Breast epithelium (tissue), 4 donors: ENCODE data around the gene TFPI2. TPM values are rescaled to one million over a fixed set of nuclear protein-coding genes. Genes with fewer than 3 reads are reported as not detected.

ENCODE experiments used
- DNase-seq, 2 donors: peaks; one replicate each; pipeline ENCODE4 v3.0.0-alpha.2; 2019; ENCODE audit warnings: low spot score in 2 of 2
- H3K27ac ChIP-seq, 2 donors: fragments of 200-600 bp; sonication (generic) in 1 of 2; one replicate each; pipeline ENCODE4 v1.5.1; 2016 to 2019; ENCODE audit warnings: mild to moderate bottlenecking in 1 of 2
- H3K27me3 ChIP-seq, 2 donors: fragments of 200-600 bp; sonication (generic) in 1 of 2; one replicate each; pipeline versions ENCODE4 v1.5.1 to v1.6.0; 2017 to 2019; ENCODE audit warnings: control low read depth in 1 of 2, mild to moderate bottlenecking in 1 of 2
- H3K36me3 ChIP-seq: fragments of 200-600 bp; one replicate; pipeline ENCODE4 v1.5.1; 2019
- H3K4me1 ChIP-seq, 2 donors: fragments of 200-600 bp; sonication (generic); one replicate each; pipeline ENCODE4 v1.5.1; 2016 to 2019; ENCODE audit warnings: control low read depth in 1 of 2
- H3K4me3 ChIP-seq, 3 donors: fragments of 200-600 bp; sonication (generic); 1 replicate in 2 of 3; 2 replicates in 1 of 3; pipeline ENCODE4 v1.5.1; 2016 to 2019; ENCODE audit warnings: mild to moderate bottlenecking in 3 of 3, moderate library complexity in 2 of 3
- H3K9me3 ChIP-seq, 2 donors: fragments of 200-600 bp; sonication (generic) in 1 of 2; one replicate each; pipeline ENCODE4 v1.5.1; 2016 to 2019; ENCODE audit warnings: control low read depth in 1 of 2
- CTCF ChIP-seq, 3 donors: fragments of 450-650 bp; IDR thresholded peaks; one replicate each; pipeline ENCODE4 v1.5.1; 2016 to 2017; ENCODE audit warnings: antibody characterized with exemption in 3 of 3, mild to moderate bottlenecking in 3 of 3, moderate library complexity in 3 of 3
- POLR2A ChIP-seq: fragments of 450-650 bp; IDR thresholded peaks from one replicate; pipeline ENCODE4 v1.6.1; 2016; ENCODE audit warnings: antibody characterized with exemption, mild to moderate bottlenecking, moderate library complexity
- POLR2AphosphoS5 ChIP-seq, 3 donors: sonication (generic); formaldehyde crosslinking; IDR thresholded peaks; one replicate each; pipeline ENCODE4 v1.6.1; 2017; ENCODE audit warnings: antibody characterized with exemption in 3 of 3
- intact Hi-C: fragments of 100-400 bp; cut with DNase I; formaldehyde crosslinking; loops from one replicate; pipeline ENCODE4 v1.15.1; 2023; ENCODE audit warnings: low total_unique reads
- total RNA-seq, 3 donors: library from RNA; depleted of rRNA; stranded (reverse); fragments of >200 nt; gene quantifications; one replicate each; pipeline ENCODE4 v1.1.0, GENCODE V29; 2016

TFPI2 gene
- total RNA-seq, 3 donors from 2014 or later = 1.8 to 223 (median 46.7) TPM

- no peak for DNase-seq
- no peaks in the 10 kb centered on the region for H3K9me3 ChIP-seq
- intact Hi-C loops = no loop called here
- no peak for TF ChIP-seq CTCF (IDR thresholded peaks at IDR 0.05)
- TF ChIP-seq POLR2AphosphoS5 (IDR thresholded peaks at IDR 0.05) = no peak
- no peak for TF ChIP-seq POLR2A
- no peaks in the 10 kb centered on the region for H3K27me3 ChIP-seq
- no peak overlapping the region for H3K4me3 ChIP-seq
- no peak overlapping the region for H3K27ac ChIP-seq
- H3K4me1 ChIP-seq = no peaks in the 10 kb centered on the region
- H3K36me3 ChIP-seq = no peaks in the 10 kb centered on the region
Observed at GRCh38 chr7:93862651-93863050, 27.9 kb downstream of the TFPI2 start.

GRCh38 chr7:93861325-93861949 lies 29.1 kb downstream of the TFPI2 start:
- Histone ChIP-seq H3K9me3 (no peaks in the 10 kb centered on the region), H3K4me3 (no peak overlapping the region), H3K27me3 (no peaks in the 10 kb centered on the region), H3K36me3 (no peaks in the 10 kb centered on the region), H3K27ac (no peak overlapping the region), H3K4me1 (no peaks in the 10 kb centered on the region)
- DNase-seq = no peak
- intact Hi-C loops = no loop called here
- no peak for TF ChIP-seq POLR2A
- no peak for TF ChIP-seq POLR2AphosphoS5 (IDR thresholded peaks at IDR 0.05)
- no peak for TF ChIP-seq CTCF (IDR thresholded peaks at IDR 0.05)

DNA sequence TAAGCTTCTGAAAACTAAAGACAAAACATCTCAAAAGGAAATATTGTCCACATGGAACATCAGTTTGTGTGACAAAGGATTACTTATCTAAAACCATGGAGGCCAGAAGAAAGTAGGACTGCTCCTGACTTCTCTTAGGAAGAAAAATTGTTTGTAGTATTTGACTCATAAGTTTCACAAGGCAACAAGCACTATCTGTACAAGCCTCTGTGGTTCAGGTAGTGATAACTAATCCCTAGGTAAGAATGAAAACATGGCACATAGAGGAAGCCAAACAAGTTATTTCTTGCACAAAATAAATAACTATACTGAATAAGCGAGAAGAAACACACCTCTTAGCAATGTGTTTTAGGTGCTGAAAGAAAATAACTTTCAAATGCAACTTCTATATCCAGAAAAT lies 30.3 kb downstream of the TFPI2 start:
- no peaks in the 10 kb centered on the region for H3K4me1 ChIP-seq
- intact Hi-C loops = no loop called here
- no peaks in the 10 kb centered on the region for H3K36me3 ChIP-seq
- H3K4me3 ChIP-seq = no peak overlapping the region
- TF ChIP-seq CTCF (IDR thresholded peaks at IDR 0.05) (no peak), POLR2AphosphoS5 (IDR thresholded peaks at IDR 0.05) (no peak), POLR2A (no peak)
- no peak overlapping the region for H3K27ac ChIP-seq
- H3K27me3 ChIP-seq = no peaks in the 10 kb centered on the region
- DNase-seq = no peak
- no peaks in the 10 kb centered on the region for H3K9me3 ChIP-seq

DNA sequence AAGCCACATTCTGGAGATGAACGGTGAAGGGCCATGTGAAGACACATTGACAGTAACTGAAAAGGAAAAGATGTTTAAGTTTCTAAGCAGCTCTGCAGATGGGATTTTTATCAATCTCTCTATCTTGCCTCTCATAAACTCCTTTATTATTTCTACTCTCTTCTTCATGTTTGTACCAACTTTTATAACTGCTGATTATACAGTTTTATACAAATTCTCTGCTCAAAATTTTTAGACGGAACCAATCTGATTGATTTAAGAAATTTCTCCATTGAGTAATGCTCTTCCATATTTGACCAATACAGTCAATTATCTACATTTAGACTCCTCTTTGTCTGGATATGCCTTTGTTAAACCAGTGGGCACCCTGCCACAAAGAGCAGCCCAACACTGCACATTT lies 31.7 kb downstream of the TFPI2 start:
- Histone ChIP-seq H3K36me3 (no peaks in the 10 kb centered on the region), H3K4me3 (no peak overlapping the region), H3K27ac (no peak overlapping the region), H3K27me3 (no peaks in the 10 kb centered on the region), H3K9me3 (no peaks in the 10 kb centered on the region), H3K4me1 (no peaks in the 10 kb centered on the region)
- intact Hi-C loops = no loop called here
- DNase-seq = no peak
- no peak for TF ChIP-seq CTCF (IDR thresholded peaks at IDR 0.05)
- no peak for TF ChIP-seq POLR2A
- no peak for TF ChIP-seq POLR2AphosphoS5 (IDR thresholded peaks at IDR 0.05)

- TF ChIP-seq POLR2A (no peak), CTCF (IDR thresholded peaks at IDR 0.05) (no peak), POLR2AphosphoS5 (IDR thresholded peaks at IDR 0.05) (no peak)
- Histone ChIP-seq H3K9me3 (no peaks in the 10 kb centered on the region), H3K4me1 (no peaks in the 10 kb centered on the region), H3K27ac (no peak overlapping the region), H3K4me3 (no peak overlapping the region), H3K27me3 (no peaks in the 10 kb centered on the region), H3K36me3 (no peaks in the 10 kb centered on the region)
- intact Hi-C loops = no loop called here
- no peak for DNase-seq
Observed at GRCh38 chr7:93856323-93856722, 34.2 kb downstream of the TFPI2 start.
